ENCODE results near the gene SYNE1.

SYNE1 gene

DNA sequence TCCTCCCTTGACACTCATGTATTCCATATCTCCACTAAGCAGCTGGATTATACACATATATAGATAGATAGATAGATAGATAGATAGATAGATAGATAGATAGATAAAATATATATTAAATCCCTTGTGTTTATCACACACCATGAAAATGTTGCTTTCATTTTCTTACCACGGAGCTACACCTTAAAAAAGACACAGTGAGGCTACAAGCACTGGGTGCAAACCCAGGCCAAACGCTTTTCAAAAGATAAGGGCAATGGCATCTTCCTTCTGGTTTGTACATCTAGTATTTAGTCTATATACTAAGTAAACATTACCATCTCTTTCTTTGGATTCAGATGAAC is 452.6 kb downstream of the SYNE1 start:
- no peak for DNase-seq (ENCODE audit: low read depth)

- no peak for DNase-seq (ENCODE audit: low read depth)
Observed at GRCh38 chr6:152180601-152181000, 456.6 kb downstream of the SYNE1 start.

DNA sequence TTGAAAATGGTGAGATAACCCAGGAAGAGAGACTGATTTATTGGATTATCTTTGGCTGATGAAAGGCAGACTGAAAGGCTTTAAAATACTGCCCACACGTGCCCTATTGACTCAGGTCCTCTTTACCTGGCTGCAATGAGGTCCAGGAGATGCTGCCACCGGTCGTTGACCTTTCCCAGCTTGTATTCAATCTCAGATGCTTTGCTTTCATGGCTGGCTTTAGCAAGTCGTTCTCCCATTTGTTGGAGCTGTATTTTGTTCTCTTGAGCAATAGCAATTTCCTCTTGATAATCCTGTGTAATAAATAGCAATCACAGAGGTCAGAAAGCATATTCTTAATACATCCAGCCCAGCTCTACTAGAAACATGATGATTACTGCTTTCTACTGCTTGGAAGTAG is 460.9 kb downstream of the SYNE1 start:
- DNase-seq (ENCODE audit: low read depth) = peak; percentile 55

GRCh38 chr6:152173957-152174356 is 463.2 kb downstream of the SYNE1 start:
- DNase-seq (ENCODE audit: low read depth) = no peak

DNA sequence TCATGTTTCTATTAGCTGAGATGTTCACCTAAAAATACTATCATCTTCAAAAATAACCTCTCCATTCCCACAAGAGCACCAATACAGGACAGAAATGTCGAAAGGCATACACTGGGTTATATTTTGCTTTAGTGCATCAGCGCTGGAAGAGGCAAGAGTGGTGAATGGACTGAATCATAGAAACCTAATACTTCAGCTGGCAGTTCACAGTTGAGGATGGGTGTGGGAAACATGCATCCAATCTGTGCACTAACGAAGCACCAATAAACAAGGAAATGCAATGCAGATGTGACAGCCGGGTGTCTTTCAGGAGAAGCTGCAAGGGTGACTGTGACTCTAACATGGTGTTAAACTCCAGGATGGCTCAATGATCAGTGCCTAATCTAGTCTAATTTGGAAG is 463.8 kb downstream of the SYNE1 start:
- DNase-seq (ENCODE audit: low read depth) = no peak

DNA sequence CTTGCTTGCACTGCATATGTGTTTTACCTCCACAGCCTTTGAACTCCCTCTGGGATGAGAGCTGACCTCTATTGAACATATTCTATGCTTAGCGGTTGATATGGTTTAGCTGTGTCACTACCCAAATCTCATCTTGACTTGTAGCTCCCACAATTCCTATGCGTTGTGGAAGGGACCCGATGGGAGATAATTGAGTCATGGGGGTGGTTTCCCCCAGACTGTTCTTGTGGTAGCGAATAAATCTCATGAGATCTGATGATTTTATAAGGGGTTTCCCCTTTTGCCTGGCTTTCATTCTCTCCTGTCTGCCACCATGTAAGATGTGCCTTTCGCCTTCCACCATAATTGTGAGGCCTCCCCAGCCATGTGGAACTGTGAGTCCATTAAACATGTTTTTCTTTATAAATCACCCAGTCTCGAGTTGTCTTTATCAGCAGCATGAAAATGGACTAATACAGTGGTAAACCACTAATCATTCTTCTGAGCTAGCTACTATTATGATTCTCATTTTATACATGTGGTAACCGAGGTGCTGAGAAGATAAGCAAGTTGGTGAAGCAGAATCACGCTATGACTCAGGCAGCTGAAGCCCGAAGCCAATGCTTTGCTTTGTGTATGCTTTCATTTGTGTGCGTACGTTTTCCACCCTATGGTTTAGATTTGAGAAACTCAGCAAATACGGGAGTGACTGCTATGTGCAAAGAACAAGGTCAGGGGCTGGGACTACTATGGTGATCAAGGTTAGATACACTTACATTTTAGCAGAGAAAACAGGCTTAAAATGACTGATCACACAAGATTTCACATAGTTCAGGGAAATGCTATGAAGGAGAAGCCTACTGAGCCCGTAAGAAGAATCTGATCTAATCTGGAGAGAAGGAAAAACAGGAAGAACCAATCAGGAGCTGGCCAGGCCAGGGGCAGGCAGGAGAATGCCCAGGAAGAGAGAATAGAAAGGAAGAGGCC is 466.2 kb downstream of the SYNE1 start:
- peak; percentile 98 for DNase-seq (ENCODE audit: low read depth)

GRCh38 chr6:152170313-152170701 is 466.9 kb downstream of the SYNE1 start:
- peak; percentile 10 for DNase-seq (ENCODE audit: low read depth)

GRCh38 chr6:152167641-152168603 is 469.2 kb downstream of the SYNE1 start:
- DNase-seq (ENCODE audit: low read depth) = no peak

- no peak for DNase-seq (ENCODE audit: low read depth)
Observed at GRCh38 chr6:152166897-152167296, 470.3 kb downstream of the SYNE1 start.

- DNase-seq (ENCODE audit: low read depth) = no peak
Observed at GRCh38 chr6:152166497-152166896, 470.7 kb downstream of the SYNE1 start.

DNA sequence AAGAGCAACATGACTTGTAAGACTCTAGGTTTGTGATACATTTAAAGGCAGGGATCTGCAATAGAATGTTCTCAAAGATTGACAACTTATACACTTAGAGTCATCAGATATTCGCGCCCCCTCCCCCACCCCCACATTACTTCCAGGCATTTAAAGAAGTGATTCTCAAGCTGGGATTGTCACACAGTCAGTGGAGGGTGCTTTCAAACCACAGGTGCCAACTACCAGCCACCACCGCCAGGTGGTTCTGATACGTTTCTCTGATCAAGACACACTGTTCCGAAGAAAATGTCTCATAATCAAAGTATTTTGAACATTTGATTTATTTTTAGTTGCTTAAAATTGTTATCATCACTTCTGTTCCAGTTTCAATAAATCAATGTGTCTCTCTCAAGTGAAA is 472.2 kb downstream of the SYNE1 start:
- DNase-seq (ENCODE audit: low read depth) = no peak

DNA sequence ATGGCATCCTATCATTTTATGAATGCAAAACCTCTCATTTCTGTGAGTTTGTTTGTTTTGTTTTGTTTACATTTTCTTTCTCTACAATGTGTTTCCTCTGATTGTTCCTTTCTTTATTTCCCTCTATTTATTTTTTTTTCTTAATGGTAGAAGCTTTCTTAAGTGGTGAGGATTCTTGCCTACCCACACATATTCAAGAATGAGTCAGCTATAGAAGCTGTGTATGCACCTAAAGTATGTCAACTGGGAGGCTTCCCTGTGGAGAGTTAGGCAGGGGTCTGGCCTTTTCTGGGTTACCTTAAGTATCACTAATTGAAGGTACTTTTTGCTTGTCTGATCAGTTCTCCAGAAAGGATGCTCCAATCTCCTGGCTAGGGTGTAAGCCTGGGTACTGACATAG is 475.7 kb downstream of the SYNE1 start:
- DNase-seq (ENCODE audit: low read depth) = peak; percentile 59

GRCh38 chr6:152160346-152160745 is 476.8 kb downstream of the SYNE1 start:
- DNase-seq (ENCODE audit: low read depth) = no peak

DNA sequence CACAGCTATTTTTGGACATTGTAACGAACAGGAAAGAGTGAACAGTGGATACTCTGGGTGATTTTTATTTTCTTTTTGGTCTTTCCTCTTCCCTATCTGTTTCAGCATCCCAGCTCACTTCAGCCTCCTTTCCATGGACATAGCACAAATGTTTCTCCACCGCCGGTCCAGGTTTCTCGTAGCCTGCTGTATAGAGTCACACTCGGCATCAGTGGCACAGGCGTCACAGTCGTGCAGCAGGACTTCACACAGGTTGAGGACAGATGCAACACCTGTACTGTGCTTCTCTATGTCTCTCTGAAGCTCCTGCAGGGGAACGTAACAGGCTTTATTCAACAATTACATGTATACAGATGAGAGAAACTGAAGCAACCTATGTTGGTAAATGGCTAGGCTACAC is 481.4 kb downstream of the SYNE1 start:
- no peak for DNase-seq (ENCODE audit: low read depth)

DNA sequence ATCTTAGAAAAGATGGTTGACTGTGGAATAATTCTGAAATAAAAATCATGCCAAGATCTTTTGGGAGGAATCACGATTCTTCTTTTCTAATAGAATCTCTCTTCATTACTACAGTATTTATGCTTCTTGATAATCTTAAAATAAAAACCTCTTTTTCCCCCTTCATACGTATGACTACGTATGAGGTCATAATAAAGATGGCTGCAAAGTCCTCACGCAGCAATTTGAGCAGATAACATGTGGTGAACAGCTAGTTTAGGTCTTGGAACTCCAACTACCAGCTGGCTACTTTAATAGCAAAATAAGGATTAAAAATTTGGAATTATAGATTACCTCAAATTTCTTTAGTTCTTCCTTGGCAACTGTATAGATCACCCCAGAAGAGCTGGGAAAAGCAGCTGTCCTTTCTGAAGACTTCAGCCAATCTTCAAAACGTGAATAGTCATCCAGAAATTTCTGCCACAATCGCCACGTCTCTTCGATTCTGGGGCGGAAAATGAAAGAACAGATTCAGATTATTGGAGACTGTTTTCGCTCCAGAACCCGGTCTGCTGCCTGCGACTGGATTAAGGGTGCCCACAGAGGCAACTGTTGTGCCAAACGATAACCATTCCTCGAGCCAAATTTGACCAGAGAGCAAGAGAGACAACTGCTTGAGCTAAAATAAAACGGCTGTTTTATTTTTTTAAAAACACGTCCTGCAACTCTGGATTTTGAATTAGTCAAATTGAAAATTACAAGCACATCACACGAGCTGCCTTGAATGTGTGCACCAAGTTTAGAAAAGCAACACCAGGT is 482.4 kb downstream of the SYNE1 start:
- DNase-seq (ENCODE audit: low read depth) = no peak

DNA sequence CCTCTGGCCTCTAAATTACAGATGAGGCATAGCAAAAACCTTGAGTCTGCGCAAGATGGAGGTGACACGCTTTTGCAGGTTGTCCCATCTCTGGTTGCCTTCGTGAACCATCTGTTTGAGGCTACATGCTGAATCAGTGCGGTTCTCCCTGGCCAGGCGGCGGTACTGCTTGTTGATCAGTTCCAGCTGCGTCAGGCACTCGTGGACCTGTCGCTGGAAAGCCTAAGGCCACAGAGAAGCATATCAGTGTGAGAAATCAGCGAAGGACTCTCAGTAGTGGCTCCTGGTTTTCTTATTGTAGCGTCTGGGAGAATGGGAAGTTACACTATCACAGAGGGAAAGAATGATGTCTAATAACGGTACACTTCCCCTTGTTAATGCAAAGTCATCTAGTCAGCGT is 485.2 kb downstream of the SYNE1 start:
- DNase-seq (ENCODE audit: low read depth) = no peak

DNA sequence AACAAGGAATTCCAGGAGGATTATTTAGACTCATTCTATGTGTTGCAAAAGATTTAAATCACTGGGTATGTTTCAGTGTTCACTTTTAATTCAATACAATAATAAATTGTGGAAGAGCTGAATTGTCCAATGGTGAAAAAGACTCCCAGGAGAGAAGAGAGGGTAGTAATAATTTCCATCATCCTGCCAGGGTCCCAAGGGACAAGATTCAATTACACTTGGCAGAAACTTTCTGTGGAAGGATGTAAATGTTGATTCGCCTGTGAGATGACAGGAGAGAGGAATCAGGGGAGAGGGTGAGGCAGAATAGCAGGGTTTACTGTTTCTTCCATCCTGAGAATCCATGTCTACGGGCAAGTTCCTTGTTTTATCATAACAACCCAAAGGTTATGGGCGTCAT is 487.0 kb downstream of the SYNE1 start:
- no peak for DNase-seq (ENCODE audit: low read depth)

GRCh38 chr6:152148412-152148811 is 488.8 kb downstream of the SYNE1 start:
- DNase-seq (ENCODE audit: low read depth) = no peak

GRCh38 chr6:152147269-152147668 is 489.9 kb downstream of the SYNE1 start:
- DNase-seq (ENCODE audit: low read depth) = no peak

DNA sequence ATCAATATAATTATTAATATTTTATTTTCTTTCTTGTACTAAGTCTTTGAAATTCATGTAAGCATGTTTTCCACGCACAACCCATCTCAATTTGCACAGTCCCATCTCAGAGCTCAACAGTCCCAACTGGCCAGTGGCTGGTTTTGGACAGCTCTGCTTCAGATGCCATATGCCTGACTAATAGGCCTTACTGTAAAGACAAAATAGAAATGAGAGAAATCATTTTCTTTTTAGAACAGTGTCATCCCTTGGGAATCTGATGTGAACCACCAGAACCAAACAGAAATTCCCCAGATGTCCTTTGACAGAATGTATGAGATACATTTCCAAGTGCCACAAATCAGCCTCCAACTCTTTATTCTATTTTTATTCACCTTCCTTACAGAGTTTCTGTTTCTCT is 490.8 kb downstream of the SYNE1 start:
- DNase-seq (ENCODE audit: low read depth) = peak; percentile 65

GRCh38 chr6:152143359-152143758 is 493.8 kb downstream of the SYNE1 start:
- DNase-seq (ENCODE audit: low read depth) = no peak

- DNase-seq (ENCODE audit: low read depth) = no peak
Observed at GRCh38 chr6:152142105-152142504, 495.1 kb downstream of the SYNE1 start.
